CD4-positive, alpha-beta T cell treated with Interferon alpha-2 for 1 hour (primary cell): ENCODE measurements around the gene SUGT1.

Experiments
- DNase-seq, 2 donors: peaks; one replicate each; pipeline ENCODE4 v3.0.0-alpha.2; 2020 to 2022

SUGT1 gene

GRCh38 chr13:52738719-52739467 lies 86.3 kb downstream of the SUGT1 start:
- peak; percentile 1 to 9 for DNase-seq

- no peak for DNase-seq
These were observed 86.9 kb downstream of the SUGT1 start, which contains the start of gene CNMD for GRCh38 chr13:52739468-52740071. Gene CNMD (minus strand): TSS chr13:52739820. CDS start chr13:52739701, 119 bp downstream.

GRCh38 chr13:52743569-52743968 lies 90.9 kb downstream of the SUGT1 start:
- no peak for DNase-seq

- DNase-seq, result no peak
These were observed 91.4 kb downstream of the SUGT1 start for GRCh38 chr13:52743988-52744387.

GRCh38 chr13:52744842-52745375 lies 92.3 kb downstream of the SUGT1 start:
- no peak for DNase-seq

GRCh38 chr13:52746141-52746540 lies 93.5 kb downstream of the SUGT1 start:
- DNase-seq, result no peak

GRCh38 chr13:52749419-52749818 lies 96.8 kb downstream of the SUGT1 start:
- DNase-seq, result no peak
